PC-9 (cell line): ENCODE measurements around the gene OR10H4. TPM values are rescaled to one million over a fixed set of nuclear protein-coding genes. Genes with fewer than 3 reads are reported as not detected.

ENCODE experiments used
- BruUV-seq: library from RNA; stranded (reverse); fragments of 400-500 nt; replicated peaks from 2 replicates; lab custom pipeline; 2021; lab: Mats Ljungman, UMichigan
- CTCF ChIA-PET: fragments of 300-600 bp; sonication (Branson Sonifier 250); formaldehyde crosslinking; loops from one replicate; lab custom pipeline; 2022; ENCODE audit warnings: antibody characterized with exemption; lab: Charles Lee
- POLR2A ChIA-PET: fragments of 300-600 bp; sonication (Branson Sonifier 250); formaldehyde crosslinking; loops from one replicate; lab custom pipeline; 2022; ENCODE audit warnings: antibody characterized with exemption; ENCODE audit not compliant: unreplicated experiment; lab: Charles Lee
- DNase-seq, 2 experiments: peaks; one replicate each; pipeline versions ENCODE4 v3.0.0 to v3.0.0-alpha.2; 2015 to 2022; ENCODE audit warnings: mixed read lengths in 1 of 2
- H2AFZ ChIP-seq: fragments of 200-600 bp; sonication (generic); 2 replicates; pipeline ENCODE4 v1.8.1; 2017; ENCODE audit warnings: antibody characterized with exemption
- H3F3A ChIP-seq: fragments of 200-600 bp; sonication (generic); 2 replicates; pipeline ENCODE4 v1.8.1; 2017; ENCODE audit warnings: antibody characterized with exemption, mild to moderate bottlenecking, low read depth; ENCODE audit not compliant: insufficient read depth
- H3K27ac ChIP-seq: fragments of 200-600 bp; sonication (generic); 2 replicates; pipeline ENCODE4 v1.6.1; 2016; ENCODE audit warnings: mixed run types
- H3K27me3 ChIP-seq: fragments of 200-600 bp; sonication (generic); 2 replicates; pipeline ENCODE4 v1.6.1; 2016; ENCODE audit warnings: low read depth, mixed run types; ENCODE audit not compliant: insufficient read depth
- H3K36me3 ChIP-seq: fragments of 200-600 bp; sonication (generic); 2 replicates; pipeline ENCODE4 v1.6.1; 2016; ENCODE audit warnings: low read depth, mixed run types
- H3K4me1 ChIP-seq: fragments of 200-600 bp; sonication (generic); replicated peaks from 2 replicates; pipeline ENCODE4 v1.6.1; 2016; ENCODE audit warnings: mixed run types; ENCODE audit not compliant: insufficient read depth
- H3K4me2 ChIP-seq: fragments of 200-600 bp; sonication (generic); 2 replicates; pipeline ENCODE4 v1.6.1; 2017; ENCODE audit warnings: mixed run types
- H3K4me3 ChIP-seq: fragments of 200-600 bp; sonication (generic); 2 replicates; pipeline ENCODE4 v1.6.1; 2016; ENCODE audit warnings: mixed run types
- H3K79me2 ChIP-seq: fragments of 200-600 bp; sonication (generic); 2 replicates; pipeline ENCODE4 v1.6.1; 2017; ENCODE audit warnings: low read depth, mixed run types
- H3K9me2 ChIP-seq: fragments of 200-600 bp; sonication (generic); 2 replicates; pipeline ENCODE4 v1.8.1; 2017; ENCODE audit warnings: mild to moderate bottlenecking; ENCODE audit not compliant: insufficient read depth
- H3K9me3 ChIP-seq: fragments of 200-600 bp; sonication (generic); 2 replicates; pipeline ENCODE4 v1.8.1; 2016; ENCODE audit warnings: low read depth; ENCODE audit not compliant: insufficient read depth
- H4K20me1 ChIP-seq: fragments of 200-600 bp; sonication (generic); 2 replicates; pipeline ENCODE4 v1.8.1; 2017; ENCODE audit not compliant: insufficient read depth
- EZH2 ChIP-seq: fragments of 200-600 bp; sonication (generic); IDR thresholded peaks from 2 replicates; pipeline ENCODE4 v1.8.0; 2017; ENCODE audit warnings: antibody characterized with exemption, low read depth
- intact Hi-C: fragments of 100-400 bp; cut with micrococcal nuclease; formaldehyde crosslinking; loops from one replicate; pipeline ENCODE4 v1.10.0; 2022; ENCODE audit not compliant: unreplicated experiment
- total RNA-seq: library from RNA; stranded (reverse); gene quantifications from 2 replicates; pipeline ENCODE4 v1.2.3, GENCODE V29; 2021
- TF ChIP-seq, protein P1 (sequence below): fragments of 200-600 bp; sonication (generic); conservative IDR thresholded peaks from 2 replicates; pipeline ENCODE4 v1.6.1; 2017; ENCODE audit warnings: mixed run types, antibody characterized with exemption, mild to moderate bottlenecking, moderate library complexity

Gene OR10H4
- total RNA-seq, 1 experiment from 2014 or later = not detected

DNA sequence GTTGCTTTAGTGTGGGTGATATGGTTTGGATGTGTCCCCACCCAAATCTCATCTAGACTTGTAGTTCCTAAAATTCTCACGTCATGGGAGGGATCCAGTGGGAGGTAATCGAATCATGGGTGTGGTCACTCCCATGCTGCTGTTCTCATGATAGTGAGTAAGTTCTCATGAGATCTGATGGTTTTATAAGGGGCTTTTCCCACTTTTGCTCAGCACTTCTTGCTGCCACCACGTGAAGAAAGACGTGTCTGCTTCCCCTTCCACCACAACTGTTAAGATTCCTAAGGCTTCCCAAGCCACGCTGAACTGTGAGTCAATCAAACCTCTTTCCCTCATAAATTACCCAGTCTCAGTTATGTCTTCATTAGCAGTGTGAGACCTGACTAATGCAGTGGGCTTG lies 26.0 kb downstream of the OR10H4 start:
- Histone ChIP-seq H3K4me1 (no peaks in the 10 kb centered on the region), H3K27ac (no peak overlapping the region), H4K20me1 (no peaks in the 10 kb centered on the region), H2AFZ (no peak overlapping the region), H3K9me3 (no peaks in the 10 kb centered on the region), H3K9me2 (no peaks in the 10 kb centered on the region), H3K27me3 (peaks cover 42% of the 10 kb centered on the region; the same call in 1 of the 2 replicates), H3K79me2 (no peaks in the 10 kb centered on the region), H3F3A (no peaks in the 10 kb centered on the region), H3K36me3 (no peaks in the 10 kb centered on the region), H3K4me3 (no peak overlapping the region), H3K4me2 (no peak overlapping the region)
- ChIA-PET CTCF (no interaction called here), POLR2A (no interaction called here)
- TF ChIP-seq, protein P1, sequence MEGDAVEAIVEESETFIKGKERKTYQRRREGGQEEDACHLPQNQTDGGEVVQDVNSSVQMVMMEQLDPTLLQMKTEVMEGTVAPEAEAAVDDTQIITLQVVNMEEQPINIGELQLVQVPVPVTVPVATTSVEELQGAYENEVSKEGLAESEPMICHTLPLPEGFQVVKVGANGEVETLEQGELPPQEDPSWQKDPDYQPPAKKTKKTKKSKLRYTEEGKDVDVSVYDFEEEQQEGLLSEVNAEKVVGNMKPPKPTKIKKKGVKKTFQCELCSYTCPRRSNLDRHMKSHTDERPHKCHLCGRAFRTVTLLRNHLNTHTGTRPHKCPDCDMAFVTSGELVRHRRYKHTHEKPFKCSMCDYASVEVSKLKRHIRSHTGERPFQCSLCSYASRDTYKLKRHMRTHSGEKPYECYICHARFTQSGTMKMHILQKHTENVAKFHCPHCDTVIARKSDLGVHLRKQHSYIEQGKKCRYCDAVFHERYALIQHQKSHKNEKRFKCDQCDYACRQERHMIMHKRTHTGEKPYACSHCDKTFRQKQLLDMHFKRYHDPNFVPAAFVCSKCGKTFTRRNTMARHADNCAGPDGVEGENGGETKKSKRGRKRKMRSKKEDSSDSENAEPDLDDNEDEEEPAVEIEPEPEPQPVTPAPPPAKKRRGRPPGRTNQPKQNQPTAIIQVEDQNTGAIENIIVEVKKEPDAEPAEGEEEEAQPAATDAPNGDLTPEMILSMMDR = no peak
- TF ChIP-seq EZH2 = no peak
- no peak for DNase-seq
- no TSS peak for BruUV-seq
- intact Hi-C loops = no loop called here

DNA sequence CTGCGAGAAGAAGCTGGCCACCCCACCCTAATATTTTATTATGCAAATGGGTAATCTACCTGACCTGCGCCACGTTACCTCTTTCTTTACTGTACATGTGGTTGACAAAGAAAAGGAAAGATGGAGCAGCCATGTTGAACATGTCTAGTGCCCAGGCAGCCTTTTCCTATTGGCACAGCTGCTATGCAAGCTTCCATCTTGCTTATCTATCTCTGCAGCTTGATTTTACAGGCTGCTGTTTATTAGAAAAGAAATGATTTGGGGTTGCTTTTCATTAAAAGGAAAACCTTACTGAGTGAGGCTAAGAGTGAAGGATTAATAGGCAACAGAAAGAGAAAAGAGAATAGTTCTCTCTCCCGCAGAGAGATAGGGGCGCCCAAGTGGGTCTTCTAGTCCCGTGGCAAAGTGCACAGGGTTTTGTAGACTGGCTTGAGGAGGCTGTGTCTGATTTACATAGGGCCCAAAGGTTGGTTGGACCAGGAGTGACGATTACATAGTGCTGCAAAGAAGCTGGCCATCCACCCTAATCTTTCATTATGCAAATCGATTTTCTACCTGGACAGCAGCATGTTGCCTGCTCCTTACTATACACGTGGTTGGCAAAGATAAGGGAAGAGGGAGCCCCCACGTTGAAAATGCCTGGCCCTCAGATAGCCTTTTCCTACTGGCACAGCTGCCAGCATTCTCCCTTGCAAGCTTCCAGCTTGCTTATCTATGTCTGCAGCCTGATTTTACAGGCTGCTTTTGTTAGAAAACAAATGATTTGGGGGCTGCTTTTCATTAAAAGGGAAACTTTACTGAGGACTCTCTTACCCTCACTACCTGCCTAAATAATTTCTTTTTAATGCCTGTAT lies 28.3 kb downstream of the OR10H4 start:
- Histone ChIP-seq H3K4me3 (no peak overlapping the region), H3K79me2 (no peaks in the 10 kb centered on the region), H3F3A (no peaks in the 10 kb centered on the region), H3K27ac (no peak overlapping the region), H2AFZ (no peak overlapping the region), H3K4me1 (peaks cover 12% of the 10 kb centered on the region), H3K9me3 (no peaks in the 10 kb centered on the region), H3K36me3 (no peaks in the 10 kb centered on the region), H3K27me3 (peaks cover 42% of the 10 kb centered on the region; the same call in 1 of the 2 replicates), H3K4me2 (no peak overlapping the region), H4K20me1 (no peaks in the 10 kb centered on the region), H3K9me2 (no peaks in the 10 kb centered on the region)
- TF ChIP-seq, protein P1 = no peak
- no peak for TF ChIP-seq EZH2
- ChIA-PET POLR2A (no interaction called here), CTCF (no interaction called here)
- intact Hi-C loops = no loop called here
- no peak for DNase-seq
- no TSS peak for BruUV-seq

DNA sequence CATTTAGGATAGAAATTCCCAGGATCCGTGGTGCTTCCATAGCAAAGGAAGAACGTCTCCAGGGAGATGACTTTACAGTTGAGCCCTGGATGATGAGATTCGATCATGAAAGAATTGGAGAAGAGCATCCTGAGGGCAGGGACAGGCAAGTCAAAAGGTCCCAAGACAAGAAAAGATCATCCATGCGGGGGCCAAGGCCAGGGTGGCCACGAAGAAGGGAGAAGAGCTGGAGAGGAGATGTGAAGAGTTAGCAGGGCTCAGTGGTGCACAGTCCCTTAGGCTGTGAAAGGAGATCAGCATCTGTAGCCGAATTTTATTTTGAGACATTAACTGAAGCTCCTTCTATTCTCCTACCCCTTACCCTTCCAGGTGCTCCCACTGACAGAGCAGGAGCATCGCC lies 28.9 kb downstream of the OR10H4 start:
- H3K4me2 ChIP-seq = no peak overlapping the region
- H3K9me2 ChIP-seq = no peaks in the 10 kb centered on the region
- no peak for TF ChIP-seq EZH2
- TF ChIP-seq, protein P1 = no peak
- no peaks in the 10 kb centered on the region for H3K36me3 ChIP-seq
- no peak overlapping the region for H3K4me3 ChIP-seq
- no peak for DNase-seq
- intact Hi-C loops = no loop called here
- no peaks in the 10 kb centered on the region for H4K20me1 ChIP-seq
- H2AFZ ChIP-seq = no peak overlapping the region
- no peaks in the 10 kb centered on the region for H3K79me2 ChIP-seq
- peaks cover 12% of the 10 kb centered on the region for H3K4me1 ChIP-seq
- H3K9me3 ChIP-seq = no peaks in the 10 kb centered on the region
- H3F3A ChIP-seq = no peaks in the 10 kb centered on the region
- CTCF ChIA-PET = no interaction called here
- peaks cover 42% of the 10 kb centered on the region; the same call in 1 of the 2 replicates for H3K27me3 ChIP-seq
- no TSS peak for BruUV-seq
- POLR2A ChIA-PET = no interaction called here
- H3K27ac ChIP-seq = no peak overlapping the region
